ENCODE results near the gene CDKN2AIP.
"Not testable (repeated sequence)": the region's sequence is repeated elsewhere in the genome, so short reads cannot be mapped to it uniquely, and the experiment has no call there.

CDKN2AIP gene

GRCh38 chr4:183478926-183479325, 34.5 kb downstream of the CDKN2AIP start:
- H3K9me3 Mint-ChIP-seq, result no peaks in the 10 kb centered on the region
- no peaks in the 10 kb centered on the region for H3K36me3 Mint-ChIP-seq (ENCODE audit: low read depth)
- H3K4me1 Mint-ChIP-seq (ENCODE audit: low read depth), result no peaks in the 10 kb centered on the region
- no peaks in the 10 kb centered on the region for H3K27me3 Mint-ChIP-seq
- no peak overlapping the region for H3K4me3 Mint-ChIP-seq
- no peak overlapping the region for H3K27ac Mint-ChIP-seq
- DNase-seq, result no peak

- not testable (repeated sequence) for DNase-seq; H3K4me3 Mint-ChIP-seq; H3K9me3 Mint-ChIP-seq; H3K27me3 Mint-ChIP-seq; H3K36me3 Mint-ChIP-seq (ENCODE audit: low read depth); H3K27ac Mint-ChIP-seq; H3K4me1 Mint-ChIP-seq (ENCODE audit: low read depth)
Observed at GRCh38 chr4:183482515-183483095, 38.2 kb downstream of the CDKN2AIP start.

GRCh38 chr4:183483997-183484396, 39.6 kb downstream of the CDKN2AIP start:
- Mint-ChIP-seq H3K27ac (no peak overlapping the region), H3K4me1 (ENCODE audit: low read depth) (no peaks in the 10 kb centered on the region), H3K36me3 (ENCODE audit: low read depth) (no peaks in the 10 kb centered on the region), H3K9me3 (no peaks in the 10 kb centered on the region), H3K27me3 (no peaks in the 10 kb centered on the region), H3K4me3 (no peak overlapping the region)
- DNase-seq, result no peak

GRCh38 chr4:183485411-183486160, 41.1 kb downstream of the CDKN2AIP start:
- no peaks in the 10 kb centered on the region for H3K27me3 Mint-ChIP-seq
- no peaks in the 10 kb centered on the region for H3K4me1 Mint-ChIP-seq (ENCODE audit: low read depth)
- H3K9me3 Mint-ChIP-seq, result no peaks in the 10 kb centered on the region
- no peaks in the 10 kb centered on the region for H3K36me3 Mint-ChIP-seq (ENCODE audit: low read depth)
- H3K27ac Mint-ChIP-seq, result no peak overlapping the region
- H3K4me3 Mint-ChIP-seq, result no peak overlapping the region
- no peak for DNase-seq

GRCh38 chr4:183492791-183493222, 48.4 kb downstream of the CDKN2AIP start:
- Mint-ChIP-seq H3K4me1 (ENCODE audit: low read depth) (no peaks in the 10 kb centered on the region), H3K27me3 (no peaks in the 10 kb centered on the region), H3K9me3 (peaks cover 4% of the 10 kb centered on the region), H3K36me3 (ENCODE audit: low read depth) (peaks cover 34% of the 10 kb centered on the region), H3K4me3 (no peak overlapping the region), H3K27ac (no peak overlapping the region)
- DNase-seq, result no peak

- H3K9me3 Mint-ChIP-seq, result peaks cover 4% of the 10 kb centered on the region
- DNase-seq, result no peak
- no peak overlapping the region for H3K27ac Mint-ChIP-seq
- peaks cover 34% of the 10 kb centered on the region for H3K36me3 Mint-ChIP-seq (ENCODE audit: low read depth)
- H3K27me3 Mint-ChIP-seq, result no peaks in the 10 kb centered on the region
- H3K4me3 Mint-ChIP-seq, result no peak overlapping the region
- H3K4me1 Mint-ChIP-seq (ENCODE audit: low read depth), result no peaks in the 10 kb centered on the region
Observed at GRCh38 chr4:183493246-183493645, 48.8 kb downstream of the CDKN2AIP start.

GRCh38 chr4:183495184-183495583, 50.7 kb downstream of the CDKN2AIP start:
- Mint-ChIP-seq H3K27ac (no peak overlapping the region), H3K9me3 (peaks cover 4% of the 10 kb centered on the region), H3K36me3 (ENCODE audit: low read depth) (peaks cover 34% of the 10 kb centered on the region), H3K4me1 (ENCODE audit: low read depth) (peaks cover 7% of the 10 kb centered on the region), H3K4me3 (no peak overlapping the region), H3K27me3 (no peaks in the 10 kb centered on the region)
- DNase-seq, result no peak

Data from activated T-cell treated with anti-CD3 and anti-CD28 coated beads, Interleukin-2, amount 50 U/mL, for 24 hours (primary cell).